DMS 273 (cell line): ENCODE results near the gene LIX1L.

Experiments
- DNase-seq: peaks from one replicate; lab custom pipeline; 2025; ENCODE audit not compliant: unreplicated experiment; lab: John Stamatoyannopoulos, UW

The LIX1L gene

DNA sequence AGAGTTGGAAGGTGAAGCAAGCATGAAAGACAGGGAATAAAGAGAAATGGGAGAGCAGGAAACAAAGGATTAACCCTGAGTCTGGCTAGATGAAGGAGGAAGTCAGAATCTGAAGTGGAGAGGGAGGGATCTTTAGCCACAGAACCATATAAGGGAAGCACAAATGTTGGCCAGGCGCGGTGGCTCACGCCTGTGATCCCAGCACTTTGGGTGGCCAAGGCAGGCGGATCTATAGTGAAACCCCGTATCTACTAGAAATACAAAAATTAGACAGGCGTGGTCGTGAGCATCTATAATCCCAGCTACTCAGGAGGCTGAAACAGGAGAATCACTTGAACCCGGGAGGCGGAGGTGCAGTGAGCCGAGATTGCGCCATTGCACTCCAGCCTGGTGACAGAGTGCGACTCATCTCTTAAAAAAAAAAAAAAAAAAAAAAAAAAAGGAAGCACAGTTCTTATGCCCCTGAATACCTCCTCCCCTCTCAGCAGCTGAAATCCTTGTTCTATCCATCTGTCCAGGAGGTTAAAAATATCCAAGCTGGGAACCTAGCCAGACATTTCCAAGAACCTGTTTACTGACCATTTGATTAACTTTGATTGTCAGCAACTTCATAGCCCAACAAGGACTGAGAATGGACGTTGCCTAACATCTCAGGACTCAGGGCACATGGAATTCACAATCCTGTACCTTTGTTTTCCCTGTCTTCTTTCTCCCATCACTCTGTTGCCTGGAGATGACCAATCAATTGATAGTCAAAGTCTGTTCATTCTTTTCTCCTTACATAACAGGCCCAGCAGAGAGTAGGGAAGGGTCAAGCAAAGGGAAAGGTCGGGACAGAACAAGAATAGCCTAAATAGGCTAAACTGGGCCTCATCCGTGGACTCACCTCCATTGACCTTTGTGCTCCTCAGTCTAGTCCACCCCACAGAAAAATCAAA is 28.0 kb upstream of the LIX1L start:
- DNase-seq, result peak; percentile 85

DNA sequence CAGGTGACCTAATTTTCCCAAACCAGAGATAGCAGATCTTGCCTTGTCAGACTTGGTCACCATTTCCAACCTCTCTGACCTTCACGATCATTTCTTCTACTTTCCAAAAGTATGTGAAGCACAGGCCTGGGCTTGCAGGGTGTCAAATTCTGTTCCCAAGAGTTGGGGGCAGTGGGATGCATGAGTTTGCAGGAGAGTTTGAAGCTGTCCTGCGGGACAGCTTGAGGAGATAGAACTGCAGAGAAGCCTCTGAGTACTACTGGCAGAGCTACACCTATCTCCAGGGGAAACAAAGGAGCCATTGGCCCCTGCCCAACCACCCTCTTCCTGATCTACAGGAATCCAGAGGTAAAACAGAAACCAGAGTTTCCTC is 27.3 kb upstream of the LIX1L start:
- peak; percentile 60 for DNase-seq

DNA sequence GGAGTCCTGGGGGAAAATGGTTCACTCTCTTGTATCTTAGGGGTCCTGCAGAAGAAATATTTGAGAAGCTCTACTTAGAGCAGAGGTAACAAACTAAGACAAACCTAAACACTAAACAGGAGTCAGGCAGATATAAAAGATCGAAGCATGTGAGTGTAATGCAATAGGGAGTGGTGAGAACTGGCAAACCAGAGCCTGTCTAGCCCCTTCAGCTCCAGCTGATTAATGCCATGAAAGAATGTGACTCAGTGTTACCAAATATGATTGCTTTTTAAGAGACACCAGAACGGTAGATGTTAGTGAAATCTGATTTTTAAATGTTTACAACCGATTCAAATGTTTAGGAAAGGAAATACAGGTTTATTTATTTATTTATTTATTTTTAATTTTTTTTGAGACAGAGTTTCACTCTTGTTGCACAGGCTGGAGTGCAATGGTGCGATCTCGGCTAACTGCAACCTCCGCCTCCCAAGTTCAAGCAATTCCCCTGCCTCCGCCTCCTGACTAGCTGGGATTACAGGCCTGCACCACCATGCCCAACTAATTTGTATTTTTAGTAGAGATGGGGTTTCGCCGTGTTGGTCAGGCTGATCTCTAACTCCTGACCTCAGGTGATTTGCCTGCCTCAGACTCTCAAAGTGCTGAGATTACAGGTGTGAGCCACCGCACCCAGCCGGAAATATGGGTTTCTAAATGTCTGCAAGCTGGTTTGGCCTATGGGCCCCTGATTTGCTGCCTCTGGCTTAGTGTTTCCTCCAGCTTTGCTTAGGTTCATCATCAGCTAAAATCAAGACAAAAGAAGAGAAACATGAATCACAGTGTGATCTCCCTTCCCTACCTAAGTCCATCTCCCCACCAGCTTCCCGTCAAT is 26.4 kb upstream of the LIX1L start:
- no peak for DNase-seq

DNA sequence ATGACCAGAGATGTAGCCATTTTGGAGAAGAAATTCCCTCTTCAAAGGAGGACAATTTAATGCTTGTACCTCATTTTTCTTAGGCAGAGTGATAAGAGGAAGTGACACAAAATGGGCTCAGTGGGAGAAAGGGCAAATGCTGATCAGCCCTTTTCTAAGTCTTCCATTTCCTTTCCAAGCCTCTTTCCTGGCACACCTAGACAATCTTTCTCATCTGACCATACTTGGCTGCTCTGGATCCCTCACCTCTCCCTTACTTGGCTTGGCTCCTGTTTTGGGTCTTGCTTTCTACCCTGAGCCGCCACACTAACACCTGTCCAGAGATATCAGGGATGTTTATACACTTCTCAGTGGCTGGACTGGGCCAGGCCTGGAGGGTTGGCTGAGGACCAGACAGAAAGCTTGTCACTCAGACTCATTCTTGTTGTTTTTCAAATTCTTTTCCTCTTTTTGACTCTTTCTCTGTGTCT is 25.4 kb upstream of the LIX1L start:
- DNase-seq, result peak; percentile 46

DNA sequence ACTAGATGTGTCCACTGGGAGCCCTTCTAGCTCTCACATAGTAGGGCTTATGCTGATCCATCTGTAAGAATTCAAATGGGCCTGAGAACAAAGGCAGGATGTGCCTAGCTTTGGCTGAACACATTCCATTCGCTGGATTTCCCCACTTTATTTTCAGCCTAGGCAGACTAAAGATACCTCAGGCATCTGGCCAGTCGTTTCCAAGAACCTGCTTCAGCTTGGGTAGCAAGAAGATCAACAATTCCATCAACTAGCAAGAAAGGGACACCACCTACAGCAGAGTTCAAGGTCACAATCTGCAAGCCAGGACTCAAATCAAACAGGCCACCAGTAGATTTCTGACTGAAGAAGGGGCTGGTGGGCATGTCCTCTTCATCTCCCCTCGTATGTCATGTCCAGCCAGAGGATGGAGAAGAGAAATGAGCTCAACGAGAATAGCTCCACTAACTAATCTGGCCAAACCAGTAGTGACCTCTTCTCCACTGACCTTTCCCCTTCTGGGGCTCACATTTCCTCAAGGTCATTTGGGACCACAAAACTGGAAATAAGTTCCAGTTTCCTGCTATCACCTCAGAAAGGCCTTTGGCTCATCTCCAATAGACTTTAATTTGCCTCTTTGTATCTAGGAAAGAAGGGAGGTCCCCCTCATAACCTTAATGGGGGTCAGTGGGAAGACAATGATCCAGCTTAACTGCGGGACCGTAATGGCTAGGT is 24.4 kb upstream of the LIX1L start:
- no peak for DNase-seq

DNA sequence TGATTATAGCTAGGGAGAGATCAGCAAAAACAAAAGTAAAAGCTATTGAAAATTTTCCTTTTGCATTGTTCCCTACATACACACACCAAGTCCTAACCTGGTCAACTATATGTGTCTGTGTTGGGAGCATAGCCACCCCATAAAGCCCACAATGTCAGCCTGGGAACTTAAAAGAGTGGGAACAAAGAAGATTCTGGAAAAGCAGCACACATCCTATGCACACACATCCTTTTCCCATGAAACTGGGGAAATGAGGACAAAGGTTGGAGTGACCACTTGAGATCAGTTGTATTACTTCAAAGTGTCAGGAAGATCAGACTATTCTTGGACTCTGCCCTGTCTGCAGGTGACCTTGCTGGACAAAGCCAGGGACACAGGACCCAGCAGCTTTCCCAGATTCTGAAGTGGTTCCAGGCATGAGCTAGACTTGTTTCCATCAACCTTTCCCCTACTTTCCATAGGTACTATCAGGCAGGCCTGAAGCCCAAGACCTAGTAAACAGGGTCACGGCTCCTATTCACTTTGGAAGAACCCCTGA is 22.7 kb upstream of the LIX1L start:
- DNase-seq, result no peak

DNA sequence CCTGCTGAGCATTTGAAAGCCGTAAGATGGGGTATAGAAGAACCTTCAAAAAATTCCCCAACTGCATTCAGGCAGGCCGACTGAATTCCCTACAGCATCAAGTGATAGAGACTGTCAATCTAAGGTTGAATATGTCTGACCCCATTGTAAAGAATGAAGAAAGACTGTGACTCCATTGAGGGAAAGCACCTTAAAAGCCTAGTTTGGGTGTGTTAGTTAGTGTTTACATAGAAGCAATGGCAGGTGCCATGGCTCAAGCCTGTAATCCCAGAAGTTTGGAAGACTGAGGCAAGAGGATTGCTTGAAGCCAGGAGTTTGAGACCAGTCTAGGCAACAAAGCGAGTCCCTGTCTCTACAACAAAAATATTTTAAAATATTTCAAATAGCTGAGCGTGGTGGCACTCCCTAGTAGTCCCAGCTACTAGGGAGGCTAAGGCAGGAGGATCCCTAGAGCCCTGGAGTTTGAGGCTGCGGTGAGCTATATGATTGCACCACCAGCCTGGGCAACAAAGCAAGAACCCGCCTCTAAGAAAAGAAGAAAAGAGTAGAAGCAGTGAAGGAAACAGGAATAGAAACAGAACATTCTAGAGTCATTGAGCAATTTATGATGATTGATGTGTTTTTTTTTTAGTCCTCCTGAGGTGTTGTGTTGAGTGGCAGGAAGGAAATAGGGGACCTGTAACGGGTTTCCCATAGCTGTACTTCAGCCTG is 22.1 kb upstream of the LIX1L start:
- no peak for DNase-seq

DNA sequence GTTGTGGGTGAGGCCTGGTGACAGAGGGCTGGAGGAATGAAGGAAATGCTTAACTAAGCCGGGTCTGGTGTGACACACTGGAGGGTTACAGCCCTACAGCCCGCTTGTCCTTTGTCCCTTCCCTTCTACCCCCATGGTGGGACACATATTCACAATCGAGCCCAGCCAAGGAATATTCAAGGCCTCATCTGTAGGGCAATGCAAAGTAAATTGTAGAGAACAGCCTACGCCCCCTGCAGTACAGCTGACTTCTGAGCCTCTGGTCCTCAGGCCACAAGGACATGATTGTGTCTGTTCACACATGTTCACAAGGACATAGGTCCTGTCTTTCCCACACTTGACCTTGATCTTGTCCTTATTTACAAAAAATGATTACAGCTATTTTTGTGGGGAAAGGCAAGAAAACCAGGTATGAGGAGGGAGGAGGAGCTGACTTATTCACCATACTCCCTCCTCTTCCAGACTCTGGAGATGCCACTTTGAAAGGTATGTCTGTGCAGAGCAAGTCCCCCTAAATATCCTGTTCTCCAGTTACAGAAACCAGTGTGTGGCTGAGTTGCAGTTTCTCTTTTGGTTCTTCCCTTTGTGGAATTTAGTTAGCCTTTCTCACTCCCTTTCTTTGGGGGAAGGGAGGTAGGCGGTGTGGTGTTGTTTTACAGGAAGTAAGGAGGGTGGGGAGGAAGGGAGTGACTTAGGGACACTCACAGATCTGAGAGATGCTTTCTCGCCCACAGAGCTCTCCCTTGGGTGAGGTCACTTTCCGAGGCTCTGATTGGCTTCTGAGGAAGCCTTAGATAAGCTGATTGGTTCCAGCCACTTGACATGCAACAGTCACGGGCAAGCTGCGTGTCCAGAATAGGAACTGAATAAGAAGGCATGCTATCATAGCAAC is 21.3 kb upstream of the LIX1L start:
- peak; percentile 99 for DNase-seq

DNA sequence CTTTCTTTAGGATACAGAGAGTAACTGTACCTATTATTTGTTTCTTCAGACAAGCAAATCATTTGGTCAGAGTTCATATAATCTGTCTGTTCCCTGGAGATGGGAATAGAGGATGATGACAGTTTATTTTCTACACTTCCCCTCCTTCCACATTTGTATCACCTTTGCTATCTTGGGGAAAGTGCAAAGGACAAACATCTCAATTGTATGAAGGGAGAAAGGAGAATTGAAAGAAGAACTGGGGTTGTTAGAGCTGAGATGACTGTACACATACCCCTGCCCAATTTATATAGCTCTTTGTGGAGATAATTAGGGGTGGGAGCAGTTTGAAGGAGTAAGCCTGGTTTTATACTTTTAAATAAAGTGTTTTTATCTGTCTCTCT is 20.6 kb upstream of the LIX1L start:
- DNase-seq, result no peak

DNA sequence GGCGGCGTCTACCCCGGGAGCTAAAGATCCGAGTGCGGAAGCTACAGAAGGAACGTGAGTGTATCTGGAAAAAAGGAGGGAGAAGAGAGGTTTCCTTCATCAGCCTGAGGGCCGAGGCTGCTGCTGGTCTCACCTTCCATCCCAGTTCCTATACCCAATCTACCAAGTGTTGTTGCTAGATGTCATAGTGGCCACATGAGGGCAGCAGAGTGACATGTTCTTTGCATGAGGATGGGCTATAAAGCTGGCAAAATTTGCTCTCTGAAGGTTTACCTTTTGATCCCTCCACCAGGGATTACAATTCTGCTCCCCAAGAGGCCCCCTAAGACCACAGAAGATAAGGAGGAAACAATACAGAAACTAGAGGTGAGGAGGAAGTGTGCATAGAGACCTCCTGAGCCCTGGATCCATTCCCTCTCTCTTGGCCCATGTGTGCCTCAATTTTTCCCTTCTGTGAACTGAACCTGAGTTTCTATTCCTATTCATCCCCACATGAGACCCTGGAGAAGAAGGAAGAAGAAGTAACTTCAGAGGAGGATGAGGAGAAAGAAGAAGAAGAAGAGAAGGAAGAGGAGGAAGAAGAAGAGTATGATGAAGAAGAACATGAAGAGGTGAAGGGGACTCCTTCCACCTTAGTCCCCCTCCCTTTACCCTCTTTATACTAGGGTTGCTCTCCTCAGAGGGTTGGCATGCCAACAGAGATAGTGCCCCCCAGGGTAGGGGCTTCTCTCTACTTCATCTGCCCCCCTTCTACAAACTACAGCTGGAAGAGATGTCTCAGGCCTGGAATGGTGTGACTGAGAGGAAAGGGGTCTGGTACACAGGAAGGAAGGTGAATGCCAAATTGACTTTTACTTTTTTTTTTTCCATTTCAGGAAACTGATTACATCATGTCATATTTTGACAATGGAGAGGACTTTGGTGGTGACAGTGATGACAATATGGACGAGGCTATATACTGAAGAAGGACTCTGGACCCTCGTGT is 20.0 kb upstream of the LIX1L start:
- DNase-seq, result peak; percentile 89

DNA sequence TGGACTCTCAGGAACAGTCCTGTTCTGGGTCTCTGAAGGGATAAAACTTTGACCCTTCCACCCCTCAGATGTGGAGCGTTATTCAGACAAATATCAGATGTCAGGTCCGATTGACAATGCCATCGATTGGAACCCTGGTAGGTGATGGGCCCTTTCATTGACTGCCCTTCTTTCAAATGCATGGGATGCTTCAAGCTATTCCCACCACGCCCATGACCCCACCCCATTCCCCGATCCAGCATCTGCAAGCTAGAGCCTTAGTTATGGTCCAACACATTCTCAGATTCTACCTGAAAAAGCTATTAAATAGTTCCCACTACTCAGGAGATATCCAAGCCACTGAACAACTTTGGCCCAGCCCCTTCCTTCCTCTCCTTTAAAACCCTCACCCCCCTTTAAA is 19.2 kb upstream of the LIX1L start:
- no peak for DNase-seq

DNA sequence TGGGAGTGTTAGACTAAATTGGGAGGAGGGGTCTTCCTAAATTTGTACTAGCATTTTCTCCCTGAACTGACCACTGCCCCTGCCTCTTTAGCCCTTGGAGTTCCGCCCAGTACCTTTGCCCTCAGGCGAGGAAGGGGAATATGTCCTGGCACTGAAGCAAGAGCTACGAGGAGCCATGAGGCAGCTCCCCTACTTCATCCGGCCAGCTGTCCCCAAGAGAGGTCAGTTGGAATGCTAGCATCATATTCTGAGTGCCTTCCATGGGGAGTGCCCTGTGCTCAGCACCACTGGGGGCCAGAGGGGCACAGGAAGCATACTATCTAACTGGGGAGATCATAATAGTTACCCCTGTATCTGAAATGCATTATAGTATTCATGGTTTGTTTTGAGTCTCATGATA is 17.4 kb upstream of the LIX1L start:
- DNase-seq, result no peak

DNA sequence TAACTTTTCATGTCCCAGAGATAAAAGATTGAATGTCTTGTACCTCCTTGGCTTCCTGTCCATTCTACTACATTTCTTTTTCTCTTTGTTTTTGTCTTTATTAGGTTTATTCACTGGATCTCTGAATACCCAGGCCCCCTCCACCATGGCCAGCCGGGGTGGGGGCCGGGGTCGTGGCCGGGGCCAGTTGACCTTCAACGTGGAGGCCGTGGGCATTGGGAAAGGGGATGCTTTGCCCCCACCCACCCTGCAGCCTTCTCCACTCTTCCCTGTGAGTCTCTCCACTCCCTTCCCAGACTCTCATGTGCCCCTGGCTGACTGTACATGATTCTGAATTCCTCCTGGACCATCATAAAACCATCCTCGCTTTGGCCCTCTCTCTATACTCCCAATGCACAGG is 16.9 kb upstream of the LIX1L start:
- DNase-seq, result no peak

DNA sequence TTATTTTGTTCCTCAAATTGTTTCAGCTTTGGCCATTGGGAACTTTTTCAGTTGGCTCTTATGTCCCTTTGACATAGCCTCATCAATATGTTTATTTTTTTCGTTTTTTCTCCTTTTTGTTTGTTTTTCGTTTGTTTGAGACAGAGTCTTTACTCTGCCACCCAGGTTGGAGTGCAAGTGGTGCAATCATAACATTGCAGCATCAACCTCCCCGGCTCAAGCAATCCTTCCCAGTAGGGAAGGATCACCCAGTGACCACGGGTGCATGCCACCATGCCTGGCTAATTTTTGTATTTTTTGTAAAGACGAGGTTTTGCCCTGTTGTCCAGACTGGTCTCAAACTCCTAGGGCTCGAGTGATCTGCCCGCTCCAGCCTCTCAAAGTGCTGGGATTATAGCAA is 14.8 kb upstream of the LIX1L start:
- no peak for DNase-seq

DNA sequence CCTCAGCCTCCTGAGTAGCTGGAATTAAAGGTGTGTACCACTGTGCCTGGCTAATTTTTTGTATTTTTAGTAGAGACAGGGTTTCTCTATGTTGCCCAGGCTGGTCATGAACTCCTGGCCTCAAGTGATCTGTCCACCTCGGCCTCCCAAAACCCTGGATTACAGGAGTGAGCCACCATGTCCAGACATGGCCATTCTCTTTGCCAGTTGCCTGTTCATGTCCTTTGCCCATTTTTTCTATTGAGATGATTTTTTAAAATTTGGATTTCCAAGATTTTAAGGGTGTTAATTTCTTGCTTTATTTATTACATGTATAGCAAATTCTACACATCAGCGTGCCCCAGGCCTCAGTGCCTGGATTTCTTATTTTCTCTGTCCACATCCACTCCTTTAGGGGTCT is 9.5 kb upstream of the LIX1L start:
- no peak for DNase-seq

DNA sequence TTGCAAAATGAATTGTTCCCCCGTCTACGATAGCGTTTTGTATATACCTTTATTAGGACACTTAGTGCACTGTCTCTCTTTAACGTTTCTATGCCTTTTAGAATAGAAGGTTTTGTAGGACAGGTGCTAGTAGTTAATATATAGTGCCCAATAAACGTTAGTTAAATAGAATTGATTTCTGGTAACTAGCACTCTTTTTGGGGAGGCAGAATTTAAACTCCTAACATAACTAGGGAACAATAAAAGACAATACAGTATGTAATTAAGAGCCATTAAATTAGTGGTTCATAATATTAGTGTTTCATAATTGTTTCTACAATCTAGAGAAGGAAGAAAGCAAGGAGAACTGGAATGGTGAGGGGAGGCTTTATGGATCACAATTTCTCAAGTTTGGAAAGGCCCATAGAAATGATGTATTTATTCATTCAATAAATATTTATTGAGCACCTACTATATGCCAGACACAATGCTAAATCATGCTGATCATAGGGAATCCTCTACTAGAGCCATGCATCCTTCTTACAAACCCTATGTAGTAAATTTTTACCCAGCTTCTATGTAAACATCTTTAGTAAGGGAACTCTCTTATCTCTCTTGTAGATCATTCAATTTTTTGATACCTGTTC is 7.4 kb upstream of the LIX1L start:
- DNase-seq, result no peak

DNA sequence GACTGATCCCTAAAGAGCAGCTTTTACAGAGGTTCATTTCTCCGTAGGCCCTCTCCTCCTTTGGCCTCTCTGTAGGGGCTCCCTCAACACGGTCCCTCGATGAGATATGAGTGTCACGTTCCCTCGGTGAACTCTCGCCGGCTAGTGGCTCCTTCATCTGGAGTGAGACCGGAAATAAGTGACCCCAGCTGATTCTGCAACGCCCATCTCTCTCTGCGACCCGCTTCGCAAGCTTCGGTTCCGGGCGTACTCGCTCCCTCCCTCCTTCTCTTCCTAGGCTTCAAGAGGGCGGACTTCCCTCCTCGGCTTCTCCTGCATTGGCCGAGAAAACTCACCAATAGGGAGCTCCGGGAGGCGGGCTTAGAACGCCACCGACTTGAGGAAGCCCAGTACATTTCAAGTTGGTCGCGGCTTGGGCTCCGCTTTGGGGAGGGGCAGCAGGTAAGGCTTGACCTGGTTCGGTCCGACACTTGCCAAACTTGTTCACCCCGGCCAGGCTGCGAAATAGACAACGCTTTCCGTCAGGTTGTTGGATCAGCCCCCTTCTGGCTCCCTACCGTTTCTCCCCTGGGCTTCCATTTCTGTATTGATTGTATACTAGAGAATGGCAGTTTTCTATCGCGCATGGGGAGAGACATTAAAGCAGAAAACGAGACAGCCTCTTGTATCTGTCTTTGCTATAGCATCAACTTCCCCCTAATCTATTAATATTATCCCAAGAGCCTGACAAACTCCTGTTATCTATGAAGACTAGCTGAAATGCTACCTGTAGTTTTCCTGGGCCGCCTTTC is 6.7 kb upstream of the LIX1L start, which contains the start of the genes ANKRD34A and POLR3GL:
Gene ANKRD34A (minus strand): TSS at position 248 of the 791 bp plus-strand sequence. CDS start 2,816 bp downstream, outside the sequence.
Gene POLR3GL (plus strand): TSS at position 363 of the 791 bp plus-strand sequence. CDS start 10,176 bp downstream, outside the sequence.
- peak; percentile 98 for DNase-seq
